PFSK-1 (cell line): ENCODE measurements around the gene CDCP1.

ENCODE experiments used
- FOXP2 ChIP-seq: optimal IDR thresholded peaks from 2 replicates; pipeline ENCODE3; 2011; ENCODE audit warnings: borderline replicate concordance, control low read depth, inconsistent platforms; ENCODE audit not compliant: insufficient read depth; ENCODE audit errors: extremely low read length, extremely low read depth
- POLR2AphosphoS5 ChIP-seq: IDR thresholded peaks from 2 replicates; pipeline ENCODE4 v1.6.1; 2012; ENCODE audit warnings: low read depth, mild to moderate bottlenecking, control low read depth, low read length, moderate library complexity
- SIN3A ChIP-seq: IDR thresholded peaks from 2 replicates; pipeline ENCODE4 v1.6.1; 2012; ENCODE audit warnings: mild to moderate bottlenecking, low read length, moderate library complexity, borderline replicate concordance; ENCODE audit not compliant: insufficient read depth
- TAF1 ChIP-seq: IDR thresholded peaks from 2 replicates; pipeline ENCODE4 v1.6.1; 2012; ENCODE audit warnings: low read length, control low read depth, borderline replicate concordance; ENCODE audit not compliant: insufficient read depth
- TF ChIP-seq, protein P1 (sequence below), 2 experiments: IDR thresholded peaks; 2 replicates each; pipeline versions ENCODE4 v1.6.1 to v1.8.0; 2011 to 2012; ENCODE audit warnings: low read depth in 2 of 2, low read length in 2 of 2, control low read depth in 1 of 2, inconsistent platforms in 1 of 2, mild to moderate bottlenecking in 1 of 2, moderate library complexity in 1 of 2; ENCODE audit not compliant: insufficient read depth in 1 of 2

CDCP1 gene

DNA sequence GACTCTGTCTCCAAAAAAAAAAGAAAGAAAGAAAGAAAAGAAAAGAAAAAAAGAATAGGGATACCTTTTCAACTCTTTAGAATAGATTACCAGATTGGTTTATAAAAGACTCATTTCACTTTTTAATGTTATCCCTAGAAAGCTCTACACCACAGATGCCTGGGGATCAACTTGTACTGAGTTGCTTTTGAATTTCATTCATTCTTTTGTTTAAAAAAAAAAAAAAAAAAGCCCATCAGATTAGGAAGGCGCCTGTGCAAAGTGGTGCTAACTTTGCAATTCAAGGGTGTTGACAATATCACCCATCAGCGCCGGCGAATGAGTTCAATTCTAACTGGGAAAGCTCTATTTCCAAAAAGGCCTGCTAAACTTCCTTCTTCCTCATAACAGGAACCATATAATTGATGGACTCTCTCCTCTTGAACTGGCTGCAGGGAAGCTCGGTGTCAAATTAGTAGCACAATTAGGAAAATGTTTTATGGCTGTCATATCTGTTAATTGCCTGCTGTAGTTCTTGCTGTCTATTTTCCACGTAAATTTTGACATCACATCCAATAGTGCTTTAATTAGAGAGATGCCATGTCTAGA, 48.8 kb downstream of the CDCP1 start:
- no peak for TF ChIP-seq POLR2AphosphoS5
- no peak for TF ChIP-seq SIN3A
- TF ChIP-seq TAF1 = no peak
- TF ChIP-seq FOXP2 = no peak
- TF ChIP-seq, protein P1, sequence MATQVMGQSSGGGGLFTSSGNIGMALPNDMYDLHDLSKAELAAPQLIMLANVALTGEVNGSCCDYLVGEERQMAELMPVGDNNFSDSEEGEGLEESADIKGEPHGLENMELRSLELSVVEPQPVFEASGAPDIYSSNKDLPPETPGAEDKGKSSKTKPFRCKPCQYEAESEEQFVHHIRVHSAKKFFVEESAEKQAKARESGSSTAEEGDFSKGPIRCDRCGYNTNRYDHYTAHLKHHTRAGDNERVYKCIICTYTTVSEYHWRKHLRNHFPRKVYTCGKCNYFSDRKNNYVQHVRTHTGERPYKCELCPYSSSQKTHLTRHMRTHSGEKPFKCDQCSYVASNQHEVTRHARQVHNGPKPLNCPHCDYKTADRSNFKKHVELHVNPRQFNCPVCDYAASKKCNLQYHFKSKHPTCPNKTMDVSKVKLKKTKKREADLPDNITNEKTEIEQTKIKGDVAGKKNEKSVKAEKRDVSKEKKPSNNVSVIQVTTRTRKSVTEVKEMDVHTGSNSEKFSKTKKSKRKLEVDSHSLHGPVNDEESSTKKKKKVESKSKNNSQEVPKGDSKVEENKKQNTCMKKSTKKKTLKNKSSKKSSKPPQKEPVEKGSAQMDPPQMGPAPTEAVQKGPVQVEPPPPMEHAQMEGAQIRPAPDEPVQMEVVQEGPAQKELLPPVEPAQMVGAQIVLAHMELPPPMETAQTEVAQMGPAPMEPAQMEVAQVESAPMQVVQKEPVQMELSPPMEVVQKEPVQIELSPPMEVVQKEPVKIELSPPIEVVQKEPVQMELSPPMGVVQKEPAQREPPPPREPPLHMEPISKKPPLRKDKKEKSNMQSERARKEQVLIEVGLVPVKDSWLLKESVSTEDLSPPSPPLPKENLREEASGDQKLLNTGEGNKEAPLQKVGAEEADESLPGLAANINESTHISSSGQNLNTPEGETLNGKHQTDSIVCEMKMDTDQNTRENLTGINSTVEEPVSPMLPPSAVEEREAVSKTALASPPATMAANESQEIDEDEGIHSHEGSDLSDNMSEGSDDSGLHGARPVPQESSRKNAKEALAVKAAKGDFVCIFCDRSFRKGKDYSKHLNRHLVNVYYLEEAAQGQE (IDR thresholded peaks at IDR 0.05; ENCODE audit: insufficient read depth in 1 of 2, low read depth in 2 of 2, low read length in 2 of 2) = no peak

- TF ChIP-seq TAF1 (no peak), FOXP2 (no peak), SIN3A (no peak), POLR2AphosphoS5 (no peak)
- TF ChIP-seq, protein P1 (IDR thresholded peaks at IDR 0.05; ENCODE audit: insufficient read depth in 1 of 2, low read depth in 2 of 2, low read length in 2 of 2) = no peak
Measured at GRCh38 chr3:45095916-45096526, 50.2 kb downstream of the CDCP1 start.

DNA sequence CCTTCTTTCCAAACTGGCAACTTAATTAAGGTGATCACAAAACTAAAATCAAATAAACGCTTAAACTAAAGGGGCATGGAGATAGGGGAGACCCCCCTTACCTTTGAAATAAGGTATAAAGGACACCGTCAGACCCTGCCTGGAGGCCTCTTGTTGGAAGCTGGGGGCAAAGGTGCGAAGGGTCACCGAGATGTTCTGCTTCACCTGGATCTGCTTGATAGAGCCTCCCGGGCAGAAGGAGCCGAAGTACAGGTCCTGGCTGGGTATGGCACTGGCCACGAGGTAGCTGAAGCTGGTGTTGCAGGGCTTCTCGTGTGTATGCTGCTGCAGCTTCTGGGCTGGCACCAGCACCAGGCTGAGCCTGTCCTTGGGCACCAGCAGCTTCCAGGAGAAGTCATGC, 53.0 kb downstream of the CDCP1 start:
- TF ChIP-seq, protein P1 (IDR thresholded peaks at IDR 0.05; ENCODE audit: insufficient read depth in 1 of 2, low read depth in 2 of 2, low read length in 2 of 2) = no peak
- TF ChIP-seq TAF1 = no peak
- no peak for TF ChIP-seq FOXP2
- no peak for TF ChIP-seq POLR2AphosphoS5
- no peak for TF ChIP-seq SIN3A

DNA sequence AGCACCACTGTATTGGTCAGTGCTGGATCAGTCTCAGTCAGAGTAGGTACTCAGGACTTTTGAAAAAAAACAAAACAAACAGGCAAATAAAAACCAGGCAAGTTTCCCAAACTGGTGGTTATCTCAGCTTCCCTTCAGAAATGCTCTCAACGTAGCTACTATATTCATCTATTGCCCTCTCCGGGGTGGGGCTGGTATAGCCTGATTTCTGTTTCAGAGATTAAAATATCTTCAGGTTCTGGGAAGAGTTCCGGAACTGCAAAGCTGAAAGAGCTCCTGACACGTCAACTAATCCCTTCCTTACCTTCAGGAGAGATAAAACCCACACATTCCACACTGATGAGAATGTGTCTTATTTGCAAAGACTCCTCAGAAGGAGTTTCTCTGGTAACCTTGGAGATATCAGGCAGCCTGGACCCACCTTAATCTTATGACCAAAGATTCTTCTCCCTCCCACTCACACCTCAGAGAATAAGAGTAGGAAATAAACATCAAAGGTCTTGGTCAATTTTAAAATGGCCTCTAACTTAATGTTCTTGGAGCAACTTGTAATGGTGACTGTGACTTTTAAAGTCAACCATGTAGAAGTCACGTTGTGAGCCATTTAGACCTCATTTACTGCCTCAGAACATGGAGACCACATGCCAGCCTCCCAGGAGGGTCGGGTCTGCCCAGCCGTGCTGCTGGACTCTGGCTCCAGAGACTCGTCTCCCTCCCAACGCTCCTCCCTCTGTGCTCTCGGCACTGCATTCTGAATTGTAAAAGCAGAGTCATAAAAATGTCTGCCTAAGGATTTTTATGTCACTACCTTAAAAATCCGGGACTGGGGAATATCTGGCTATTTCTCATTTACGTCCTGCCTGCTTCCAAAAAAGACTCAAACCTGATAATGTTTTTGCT, 53.8 kb downstream of the CDCP1 start:
- no peak for TF ChIP-seq SIN3A

DNA sequence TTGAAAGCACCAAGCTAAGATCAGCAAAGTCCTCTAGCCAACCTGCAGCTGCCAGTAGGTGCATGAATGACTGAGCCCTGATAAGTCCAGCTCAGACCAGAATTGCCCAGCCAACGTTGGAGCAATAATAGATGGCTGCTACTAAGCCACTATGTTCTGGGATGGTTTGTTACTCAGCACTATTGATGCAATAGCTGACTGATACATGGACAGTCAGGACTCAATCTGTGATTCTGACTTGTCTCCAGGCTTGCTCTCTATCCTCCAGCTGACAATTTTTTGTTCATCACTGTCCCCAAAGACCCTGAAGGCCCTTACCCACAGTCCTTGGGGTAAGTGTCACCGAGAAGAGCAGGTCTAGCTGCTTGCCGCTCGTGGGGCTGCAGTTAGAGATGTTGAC, 55.3 kb downstream of the CDCP1 start:
- TF ChIP-seq FOXP2 (no peak), SIN3A (no peak), TAF1 (no peak), POLR2AphosphoS5 (no peak)
- TF ChIP-seq, protein P1 (IDR thresholded peaks at IDR 0.05; ENCODE audit: insufficient read depth in 1 of 2, low read depth in 2 of 2, low read length in 2 of 2) = no peak
